ENCODE results near the gene CTXND1.

Gene CTXND1

GRCh38 chr15:80259942-80260510, 8.0 kb upstream of the CTXND1 start:
- DNase-seq = no peak

GRCh38 chr15:80251428-80252120, 439 bp downstream of the CTXND1 start:
- DNase-seq = peak in 4 of 51 donors; percentile 16 to 49 (median 40)

GRCh38 chr15:80250614-80251427, 1.2 kb downstream of the CTXND1 start:
- DNase-seq = peak in 6 of 51 donors; percentile 3 to 26 (median 11)

GRCh38 chr15:80249973-80250372, 2.0 kb downstream of the CTXND1 start:
- no peak for DNase-seq

GRCh38 chr15:80247320-80247719, 4.7 kb downstream of the CTXND1 start:
- no peak for DNase-seq

- DNase-seq = peak in 25 of 51 donors; percentile 10 to 50 (median 29)
Observed at GRCh38 chr15:80246425-80246894, 5.6 kb downstream of the CTXND1 start.

- peak in 22 of 51 donors; percentile 9 to 59 (median 33) for DNase-seq
Observed at GRCh38 chr15:80242802-80243201, 9.2 kb downstream of the CTXND1 start.

GRCh38 chr15:80242132-80242769, 9.8 kb downstream of the CTXND1 start:
- no peak for DNase-seq

GRCh38 chr15:80241508-80241907, 10.5 kb downstream of the CTXND1 start:
- DNase-seq = no peak

- peak in 15 of 51 donors; percentile 6 to 57 (median 27) for DNase-seq
Observed at GRCh38 chr15:80240276-80240675, 11.7 kb downstream of the CTXND1 start.

- DNase-seq = no peak
Observed at GRCh38 chr15:80234883-80235282, 17.1 kb downstream of the CTXND1 start.

- DNase-seq = no peak
Observed at GRCh38 chr15:80233581-80233980, 18.4 kb downstream of the CTXND1 start.

- no peak for DNase-seq
Observed at GRCh38 chr15:80231371-80231770, 20.6 kb downstream of the CTXND1 start.

GRCh38 chr15:80228959-80229610, 22.9 kb downstream of the CTXND1 start:
- no peak for DNase-seq

GRCh38 chr15:80219955-80220354, 32.1 kb downstream of the CTXND1 start:
- DNase-seq = no peak

- DNase-seq = no peak
Observed at GRCh38 chr15:80217327-80217900, 34.6 kb downstream of the CTXND1 start.

GRCh38 chr15:80216911-80217310, 35.1 kb downstream of the CTXND1 start:
- DNase-seq = no peak

- DNase-seq = no peak
Observed at GRCh38 chr15:80216141-80216540, 35.9 kb downstream of the CTXND1 start.

- DNase-seq = no peak
Observed at GRCh38 chr15:80214910-80215309, 37.1 kb downstream of the CTXND1 start.

GRCh38 chr15:80211976-80212375, 40.0 kb downstream of the CTXND1 start:
- DNase-seq = no peak
